Heart left ventricle (tissue), 16 donors: ENCODE data around the gene KIRREL3. TPM values are rescaled to one million over a fixed set of nuclear protein-coding genes. Genes with fewer than 3 reads are reported as not detected.

Source experiments
- ATAC-seq, 4 donors: fragments of 200-7000 bp; cut with Tn5 transposase; one replicate each; pipeline ENCODE4 v1.9.1; 2020 to 2022; ENCODE audit warnings: moderate library complexity in 4 of 4, mild to moderate bottlenecking in 3 of 4, moderate number of reproducible peaks in 1 of 4
- DNase-seq, 5 donors: peaks; one replicate each; pipeline ENCODE4 v3.0.0-alpha.2; 2020
- H3K27ac ChIP-seq, 12 donors: fragments of 200-600 bp; sonication (generic) in 4 of 12; one replicate each; pipeline versions ENCODE4 v1.5.0 to v1.8.0; 2016 to 2022; ENCODE audit warnings: mild to moderate bottlenecking in 2 of 12
- H3K27me3 ChIP-seq, 9 donors: fragments of 200-600 bp; sonication (generic) in 2 of 9; one replicate each; pipeline versions ENCODE4 v1.5.1 to v1.8.0; 2016 to 2022; ENCODE audit warnings: mild to moderate bottlenecking in 3 of 9
- H3K36me3 ChIP-seq, 9 donors: fragments of 200-600 bp; sonication (generic) in 2 of 9; one replicate each; pipeline versions ENCODE4 v1.5.0 to v1.8.0; 2018 to 2022; ENCODE audit warnings: mild to moderate bottlenecking in 2 of 9
- H3K4me1 ChIP-seq, 12 donors: fragments of 200-600 bp; sonication (generic) in 4 of 12; one replicate each; pipeline versions ENCODE4 v1.5.0 to v1.8.0; 2016 to 2022; ENCODE audit warnings: mild to moderate bottlenecking in 3 of 12
- H3K4me3 ChIP-seq, 12 donors: fragments of 200-600 bp; sonication (generic) in 4 of 12; one replicate each; pipeline versions ENCODE4 v1.5.0 to v1.8.0; 2017 to 2022; ENCODE audit warnings: mild to moderate bottlenecking in 9 of 12, moderate library complexity in 4 of 12
- H3K9me3 ChIP-seq, 12 donors: fragments of 200-600 bp; sonication (generic) in 4 of 12; one replicate each; pipeline versions ENCODE4 v1.5.0 to v1.8.0; 2016 to 2022; ENCODE audit warnings: mild to moderate bottlenecking in 1 of 12
- CTCF ChIP-seq, 12 donors: fragments of 200-600 bp; sonication (generic) in 4 of 12; IDR thresholded peaks; one replicate each; pipeline versions ENCODE4 v1.5.0 to v1.8.0; 2018 to 2022; ENCODE audit warnings: antibody characterized with exemption in 12 of 12, mild to moderate bottlenecking in 5 of 12
- POLR2A ChIP-seq, 2 donors: fragments of 450-650 bp; IDR thresholded peaks; one replicate each; pipeline ENCODE4 v1.6.1; 2017; ENCODE audit warnings: antibody characterized with exemption in 2 of 2, mild to moderate bottlenecking in 2 of 2, moderate library complexity in 2 of 2
- WGBS, 4 donors: extraction: QIAGEN DNeasy Blood & Tissue Kit in 2 of 4; methylation state at CpG; one replicate each; pipeline versions ENCODE4 v1.1.5 to v1.1.7; 2013 to 2018; 5-methylcytosine and 5-hydroxymethylcytosine counted together
- intact Hi-C, 10 donors: fragments of 100-400 bp; cut with DNase I; formaldehyde crosslinking; loops; one replicate each; pipeline versions ENCODE4 v1.11.1 to v1.14.2; 2022
- polyA plus RNA-seq, 2 donors: library from polyadenylated mRNA; stranded (reverse); fragments of 200-250 nt; gene quantifications; one replicate each; pipeline ENCODE4 v1.2.3, GENCODE V29; 2013
- total RNA-seq, 9 donors: library from RNA; depleted of rRNA in 2 of 9; stranded (reverse); fragments of >200 nt in 2 of 9; fragmentation: NEBNext Ultra II Directional in 3 of 9; extraction: Animal tissue kit (Norgen Biotek cat#: 25700) in 3 of 9; gene quantifications; one replicate each; pipeline versions ENCODE4 v1.1.0 to v1.2.4, GENCODE V29; 2016 to 2023
- donor health status: ischemic (EF 13 %, LVEDD 7.1; RV severe dilation, severe dysfunction).
- donor health status: healthy with polysubstance abuse.
- donor health status: DM: no; HTN: yes; CAD: no.
- donor health status: DM: no; HTN: no; CAD: no.
- donor health status: ischemic (EF 25% LVEDD 6.9; RV normal size, moderate dysfunction).
- donor health status: ischemic (EF 25% LVEDD 5.7; RV mildly dilated, moderate dysfunction).
- donor health status: healthy.
- donor health status: DM: yes; HTN: yes; CAD: no.
- donor health status: ischemic (EF 35%, LVEDD 5.7; RV mildly dilated, moderate dysfunction).
- donor health status: nonischemic (EF 11% LVEDD 7.7; RV severe dilation, severe dysfunction).
- donor health status: DM: yes; HTN: yes; CAD: no.
- donor health status: PGD.
- donor health status: ischemic (EF 29% LVEDD 5.4; RV normal size, mild dysfunction).
- donor health status: nonischemic (EF 23%, LVEDD 6.1; RV moderate dilation, normal function).

KIRREL3 gene
- total and polyA plus RNA-seq, 11 donors = 0.08 to 1.3 (median 0.27) TPM

DNA sequence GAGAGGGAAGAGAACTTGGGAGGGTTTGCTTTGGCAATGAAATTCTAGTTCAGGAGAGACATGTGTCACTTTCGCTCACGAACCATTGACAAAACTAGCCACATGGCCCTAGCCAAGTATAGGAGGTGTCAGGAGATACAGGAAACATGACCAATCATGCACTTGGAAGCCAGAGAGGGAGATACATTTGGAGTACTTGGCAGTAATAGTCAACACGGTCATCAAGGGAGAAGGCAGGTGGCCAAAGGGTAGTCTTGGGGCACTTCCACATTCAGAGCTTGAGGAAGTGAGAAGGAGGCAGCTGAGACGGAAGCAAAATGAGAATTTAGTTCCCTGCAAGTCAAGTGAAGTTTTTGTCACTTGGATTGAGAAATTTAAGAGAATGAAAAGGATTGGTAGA lies 26.4 kb upstream of the KIRREL3 start:
- peaks cover 0 to 20% (median 0%) of the 10 kb centered on the region in 9 donors for H3K27me3 ChIP-seq
- H3K36me3 ChIP-seq = no peaks in the 10 kb centered on the region
- DNase-seq = no peak
- no peak overlapping the region for H3K4me3 ChIP-seq
- intact Hi-C loops = no loop called here
- WGBS, 4 donors = 59 to 64% (median 59%) methylated on average over 4 of the region's 4 CpGs
- H3K27ac ChIP-seq = no peak overlapping the region
- TF ChIP-seq POLR2A (IDR thresholded peaks at IDR 0.05) = no peak
- no peaks in the 10 kb centered on the region for H3K9me3 ChIP-seq
- no peak for ATAC-seq
- H3K4me1 ChIP-seq = no peaks in the 10 kb centered on the region

- no peak overlapping the region for H3K4me3 ChIP-seq
- intact Hi-C loops = no loop called here
- H3K27me3 ChIP-seq = peaks cover 0 to 24% (median 0%) of the 10 kb centered on the region in 9 donors
- H3K9me3 ChIP-seq = no peaks in the 10 kb centered on the region
- ATAC-seq (no peak), DNase-seq (no peak)
- WGBS, 4 donors = 73 to 82% (median 78%) methylated on average over 2 of the region's 2 CpGs
- no peaks in the 10 kb centered on the region for H3K4me1 ChIP-seq
- H3K27ac ChIP-seq = no peak overlapping the region
- no peaks in the 10 kb centered on the region for H3K36me3 ChIP-seq
- no peak for TF ChIP-seq CTCF (IDR thresholded peaks at IDR 0.05)
- TF ChIP-seq POLR2A (IDR thresholded peaks at IDR 0.05) = no peak
Measured at GRCh38 chr11:127023991-127024390, 23.4 kb upstream of the KIRREL3 start.

DNA sequence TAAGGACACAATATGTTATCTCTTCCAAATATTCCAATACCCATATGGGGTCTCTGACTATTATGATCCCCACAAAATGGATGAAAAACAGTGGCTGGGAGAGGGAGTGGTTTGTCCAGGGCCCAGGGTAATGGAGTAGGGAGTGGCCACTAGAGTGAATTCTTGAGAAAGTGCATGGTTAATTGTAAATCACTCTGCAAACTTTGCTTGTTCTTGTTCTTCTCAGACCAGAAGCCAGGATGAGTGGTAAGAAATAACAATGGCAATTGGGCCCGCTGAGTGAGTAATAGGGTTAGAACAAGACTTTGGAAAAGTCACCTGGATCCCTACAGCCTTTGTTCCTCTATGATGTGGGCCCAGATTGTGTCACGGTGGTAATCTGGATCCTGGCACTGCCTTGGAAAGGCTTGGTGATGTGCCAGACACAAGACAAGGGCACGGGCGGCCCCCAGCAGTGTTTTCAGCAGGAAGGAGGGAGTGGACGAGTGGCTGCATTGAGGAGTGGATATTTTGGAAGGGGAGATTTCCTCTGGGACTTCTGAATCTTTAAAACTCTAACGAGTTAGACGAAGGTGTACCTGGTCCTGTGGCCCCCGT lies 18.2 kb upstream of the KIRREL3 start:
- no peak overlapping the region for H3K27ac ChIP-seq
- H3K4me1 ChIP-seq = no peaks in the 10 kb centered on the region
- WGBS, 4 donors = 72 to 79% (median 76%) methylated on average over 8 of the region's 8 CpGs
- peaks cover 0 to 22% (median 0%) of the 10 kb centered on the region in 9 donors for H3K27me3 ChIP-seq
- TF ChIP-seq CTCF (IDR thresholded peaks at IDR 0.05) (no peak), POLR2A (IDR thresholded peaks at IDR 0.05) (no peak)
- no peaks in the 10 kb centered on the region for H3K9me3 ChIP-seq
- H3K4me3 ChIP-seq = no peak overlapping the region
- DNase-seq (no peak), ATAC-seq (no peak)
- intact Hi-C loops = no loop called here
- no peaks in the 10 kb centered on the region for H3K36me3 ChIP-seq

- Histone ChIP-seq H3K36me3 (no peaks in the 10 kb centered on the region), H3K27me3 (peaks cover 0 to 16% (median 0%) of the 10 kb centered on the region in 9 donors), H3K4me1 (no peaks in the 10 kb centered on the region), H3K4me3 (no peak overlapping the region), H3K27ac (no peak overlapping the region), H3K9me3 (no peaks in the 10 kb centered on the region)
- ATAC-seq = no peak
- TF ChIP-seq CTCF (IDR thresholded peaks at IDR 0.05) (no peak), POLR2A (IDR thresholded peaks at IDR 0.05) (no peak)
- no peak for DNase-seq
- 25 to 39% (median 26%) methylated on average over 7 of the region's 7 CpGs for WGBS, 4 donors
- intact Hi-C loops = no loop called here
Measured at GRCh38 chr11:127017482-127017881, 16.9 kb upstream of the KIRREL3 start.

DNA sequence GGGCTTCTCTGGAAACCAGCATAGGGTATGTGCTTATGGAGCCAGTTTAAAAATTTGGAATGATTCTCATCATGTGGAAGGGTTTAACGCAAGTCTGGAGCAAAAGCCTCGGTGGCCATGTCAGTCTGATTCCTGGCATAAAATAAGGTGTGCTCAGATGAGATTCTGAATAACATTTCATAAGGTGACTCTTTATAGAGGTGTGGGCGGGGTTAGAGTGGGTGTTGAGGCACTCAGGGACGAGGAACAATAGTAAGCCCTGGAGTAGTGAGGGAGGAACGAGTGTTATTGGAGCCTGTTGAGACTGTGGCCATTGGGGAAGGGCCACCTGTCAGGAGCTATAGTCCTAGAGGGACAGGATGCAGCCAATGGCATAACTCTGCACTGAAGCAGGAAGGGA lies 13.0 kb upstream of the KIRREL3 start:
- Histone ChIP-seq H3K27me3 (peaks cover 0 to 35% (median 7%) of the 10 kb centered on the region in 9 donors), H3K4me3 (no peak overlapping the region), H3K27ac (no peak overlapping the region), H3K36me3 (no peaks in the 10 kb centered on the region), H3K4me1 (no peaks in the 10 kb centered on the region), H3K9me3 (no peaks in the 10 kb centered on the region)
- WGBS, 4 donors = 71 to 74% (median 72%) methylated on average over 5 of the region's 5 CpGs
- intact Hi-C loops = no loop called here
- ATAC-seq (no peak), DNase-seq (no peak)
- no peak for TF ChIP-seq POLR2A (IDR thresholded peaks at IDR 0.05)
- TF ChIP-seq CTCF (IDR thresholded peaks at IDR 0.05) = no peak
